ENCODE measurements around the gene RASAL3. TPM values are rescaled to one million over a fixed set of nuclear protein-coding genes. Genes with fewer than 3 reads are reported as not detected.

Gene RASAL3
- total RNA-seq, 1 experiment from 2014 or later = 0.57 TPM

DNA sequence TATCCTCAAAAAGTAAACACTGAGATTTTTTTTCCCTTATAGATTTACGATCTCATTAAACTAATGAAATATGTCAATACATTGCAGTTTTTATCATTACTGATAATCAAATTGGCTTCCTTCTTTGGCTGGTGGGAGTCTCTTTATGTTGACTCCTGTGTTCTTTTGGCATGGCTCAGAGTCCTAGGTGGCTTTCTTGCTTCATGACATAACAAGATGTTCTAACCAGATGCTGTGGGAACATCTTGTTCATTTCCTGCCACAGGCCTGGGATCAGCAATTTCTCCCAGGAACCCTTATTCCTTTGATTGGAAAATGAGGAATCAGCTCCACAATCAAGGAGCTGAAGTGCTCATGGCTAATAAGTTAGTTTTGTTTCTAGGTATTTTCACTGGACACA is 30.8 kb upstream of the RASAL3 start:
- no TSS peak for BruUV-seq (replicated peaks)
- H4K20me1 ChIP-seq (ENCODE audit: insufficient read depth) = no peaks in the 10 kb centered on the region
- intact Hi-C loops (cut with micrococcal nuclease) = no loop called here
- ChIA-PET POLR2A (no interaction called here), CTCF (no interaction called here), RAD21 (ENCODE audit: low non-redundant PET in 1 of 2, low total read pairs in 2 of 2, uncharacterized antibody in 2 of 2, unreplicated experiment in 2 of 2) (no interaction called here)
- no peaks in the 10 kb centered on the region for H3K9me3 ChIP-seq (ENCODE audit: control insufficient read depth in 1 of 2, insufficient read depth in 1 of 2, low read depth in 1 of 2, low read length in 2 of 2)
- no peak overlapping the region for H2AFZ ChIP-seq (ENCODE audit: low read depth, low read length, poor library complexity, severe bottlenecking)
- peaks cover 4 to 11% of the 10 kb centered on the region in 2 experiments; a peak in 3 of 4 replicates for H3K4me1 ChIP-seq (ENCODE audit: control insufficient read depth in 1 of 2, insufficient read depth in 2 of 2, low read length in 2 of 2)
- ATAC-seq = no peak
- H3K79me2 ChIP-seq (ENCODE audit: insufficient read depth, low read length) = no peaks in the 10 kb centered on the region
- DNase-seq (ENCODE audit: low read depth, low spot score) = no peak
- no peaks in the 10 kb centered on the region for H3K27me3 ChIP-seq (ENCODE audit: insufficient read depth, low read length)
- H3K9me2 ChIP-seq (ENCODE audit: insufficient read depth) = no peaks in the 10 kb centered on the region
- H3K36me3 ChIP-seq (ENCODE audit: control insufficient read depth in 1 of 2, insufficient read depth in 2 of 2, low read length in 2 of 2) = no peaks in the 10 kb centered on the region
- no peak overlapping the region for H3K27ac ChIP-seq (ENCODE audit: low read depth, low read length)
- no peak overlapping the region for H3K9ac ChIP-seq (ENCODE audit: low read length)
- no peak for TF ChIP-seq ZNF274 (IDR thresholded peaks at IDR 0.05; ENCODE audit: low read depth, low read length)
- no peak for TF ChIP-seq SIN3A (IDR thresholded peaks at IDR 0.05; ENCODE audit: low read depth)
- no peak for TF ChIP-seq EGR1 (IDR thresholded peaks at IDR 0.05; ENCODE audit: low read depth)
- no peak for TF ChIP-seq YY1 (IDR thresholded peaks at IDR 0.05; ENCODE audit: extremely low read depth, insufficient replicate concordance, low read depth, low read length)
- TF ChIP-seq SRF (IDR thresholded peaks at IDR 0.05; ENCODE audit: low read depth) = no peak
- TF ChIP-seq, protein P1, sequence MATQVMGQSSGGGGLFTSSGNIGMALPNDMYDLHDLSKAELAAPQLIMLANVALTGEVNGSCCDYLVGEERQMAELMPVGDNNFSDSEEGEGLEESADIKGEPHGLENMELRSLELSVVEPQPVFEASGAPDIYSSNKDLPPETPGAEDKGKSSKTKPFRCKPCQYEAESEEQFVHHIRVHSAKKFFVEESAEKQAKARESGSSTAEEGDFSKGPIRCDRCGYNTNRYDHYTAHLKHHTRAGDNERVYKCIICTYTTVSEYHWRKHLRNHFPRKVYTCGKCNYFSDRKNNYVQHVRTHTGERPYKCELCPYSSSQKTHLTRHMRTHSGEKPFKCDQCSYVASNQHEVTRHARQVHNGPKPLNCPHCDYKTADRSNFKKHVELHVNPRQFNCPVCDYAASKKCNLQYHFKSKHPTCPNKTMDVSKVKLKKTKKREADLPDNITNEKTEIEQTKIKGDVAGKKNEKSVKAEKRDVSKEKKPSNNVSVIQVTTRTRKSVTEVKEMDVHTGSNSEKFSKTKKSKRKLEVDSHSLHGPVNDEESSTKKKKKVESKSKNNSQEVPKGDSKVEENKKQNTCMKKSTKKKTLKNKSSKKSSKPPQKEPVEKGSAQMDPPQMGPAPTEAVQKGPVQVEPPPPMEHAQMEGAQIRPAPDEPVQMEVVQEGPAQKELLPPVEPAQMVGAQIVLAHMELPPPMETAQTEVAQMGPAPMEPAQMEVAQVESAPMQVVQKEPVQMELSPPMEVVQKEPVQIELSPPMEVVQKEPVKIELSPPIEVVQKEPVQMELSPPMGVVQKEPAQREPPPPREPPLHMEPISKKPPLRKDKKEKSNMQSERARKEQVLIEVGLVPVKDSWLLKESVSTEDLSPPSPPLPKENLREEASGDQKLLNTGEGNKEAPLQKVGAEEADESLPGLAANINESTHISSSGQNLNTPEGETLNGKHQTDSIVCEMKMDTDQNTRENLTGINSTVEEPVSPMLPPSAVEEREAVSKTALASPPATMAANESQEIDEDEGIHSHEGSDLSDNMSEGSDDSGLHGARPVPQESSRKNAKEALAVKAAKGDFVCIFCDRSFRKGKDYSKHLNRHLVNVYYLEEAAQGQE (IDR thresholded peaks at IDR 0.05; ENCODE audit: low read depth) = no peak
- TF ChIP-seq, protein P2, sequence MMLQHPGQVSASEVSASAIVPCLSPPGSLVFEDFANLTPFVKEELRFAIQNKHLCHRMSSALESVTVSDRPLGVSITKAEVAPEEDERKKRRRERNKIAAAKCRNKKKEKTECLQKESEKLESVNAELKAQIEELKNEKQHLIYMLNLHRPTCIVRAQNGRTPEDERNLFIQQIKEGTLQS (IDR thresholded peaks at IDR 0.05) = no peak
- TF ChIP-seq, protein P3, sequence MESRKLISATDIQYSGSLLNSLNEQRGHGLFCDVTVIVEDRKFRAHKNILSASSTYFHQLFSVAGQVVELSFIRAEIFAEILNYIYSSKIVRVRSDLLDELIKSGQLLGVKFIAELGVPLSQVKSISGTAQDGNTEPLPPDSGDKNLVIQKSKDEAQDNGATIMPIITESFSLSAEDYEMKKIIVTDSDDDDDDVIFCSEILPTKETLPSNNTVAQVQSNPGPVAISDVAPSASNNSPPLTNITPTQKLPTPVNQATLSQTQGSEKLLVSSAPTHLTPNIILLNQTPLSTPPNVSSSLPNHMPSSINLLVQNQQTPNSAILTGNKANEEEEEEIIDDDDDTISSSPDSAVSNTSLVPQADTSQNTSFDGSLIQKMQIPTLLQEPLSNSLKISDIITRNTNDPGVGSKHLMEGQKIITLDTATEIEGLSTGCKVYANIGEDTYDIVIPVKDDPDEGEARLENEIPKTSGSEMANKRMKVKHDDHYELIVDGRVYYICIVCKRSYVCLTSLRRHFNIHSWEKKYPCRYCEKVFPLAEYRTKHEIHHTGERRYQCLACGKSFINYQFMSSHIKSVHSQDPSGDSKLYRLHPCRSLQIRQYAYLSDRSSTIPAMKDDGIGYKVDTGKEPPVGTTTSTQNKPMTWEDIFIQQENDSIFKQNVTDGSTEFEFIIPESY (IDR thresholded peaks at IDR 0.05; ENCODE audit: extremely low read depth, insufficient replicate concordance, low read length) = no peak
- TF ChIP-seq CBX3 (IDR thresholded peaks at IDR 0.05; ENCODE audit: low read depth) = no peak
- TF ChIP-seq, protein P4, sequence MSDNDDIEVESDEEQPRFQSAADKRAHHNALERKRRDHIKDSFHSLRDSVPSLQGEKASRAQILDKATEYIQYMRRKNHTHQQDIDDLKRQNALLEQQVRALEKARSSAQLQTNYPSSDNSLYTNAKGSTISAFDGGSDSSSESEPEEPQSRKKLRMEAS (IDR thresholded peaks at IDR 0.05) = no peak
- no peak for TF ChIP-seq TCF7L2 (IDR thresholded peaks at IDR 0.05; ENCODE audit: borderline replicate concordance, extremely low read depth, insufficient read depth, insufficient read length)
- TF ChIP-seq ZFX (IDR thresholded peaks at IDR 0.05) = no peak
- TF ChIP-seq CEBPB (IDR thresholded peaks at IDR 0.05; ENCODE audit: low read depth) = no peak
- H3K4me2 ChIP-seq (ENCODE audit: low read length) = no peak overlapping the region
- H3K4me3 ChIP-seq (replicated peaks in 1 of 2; ENCODE audit: low read depth in 1 of 2, low read length in 2 of 2) = no peak overlapping the region
